ENCODE measurements around the gene CRYM. TPM values are rescaled to one million over a fixed set of nuclear protein-coding genes. Genes with fewer than 3 reads are reported as not detected.

CRYM gene
- total RNA-seq, 2 experiments from 2014 or later: not detected

Other genes with a start within 250 kb of the CRYM start
- not detected for gene DNAH3, start 127.4 kb downstream of the CRYM start, total RNA-seq
- 10 to 100 TPM in 1 of 2 experiments, 1 to 10 TPM in 1; 8.5 to 12.8 TPM for gene LDAF1, start 119.6 kb downstream of the CRYM start, total RNA-seq
- not detected for gene ZP2, start 66.7 kb downstream of the CRYM start, total RNA-seq
- not detected for gene ANKS4B, start 44.6 kb downstream of the CRYM start, total RNA-seq

Data from activated CD8-positive, alpha-beta T cell treated with anti-CD3 and anti-CD28 coated beads, Interleukin-2, amount 10 ng/mL, durations not matched to agents 7 days and 5 days (primary cell).